ENCODE results near the gene TOP1. TPM values are rescaled to one million over a fixed set of nuclear protein-coding genes. Genes with fewer than 3 reads are reported as not detected.

TOP1 gene
- polyA plus RNA-seq, 1 of the 3 experiments (the other 2 are of a cell fraction) = 11.9 TPM

- no peak overlapping the region for H3K9ac ChIP-seq
- H3K4me1 ChIP-seq (ENCODE audit: control insufficient read depth in 1 of 2, insufficient read depth in 2 of 2, low read depth in 1 of 2, low read length in 1 of 2) = no peaks in the 10 kb centered on the region
- H3K9me2 ChIP-seq = no peaks in the 10 kb centered on the region
- H3K27me3 ChIP-seq (ENCODE audit: insufficient read depth) = no peaks in the 10 kb centered on the region
- H3K36me3 ChIP-seq (replicated peaks in 1 of 2; ENCODE audit: control insufficient read depth in 1 of 2, insufficient read depth in 2 of 2, low read length in 1 of 2) = peaks cover 45 to 92% of the 10 kb centered on the region in 2 experiments
- H3K4me3 ChIP-seq (ENCODE audit: low read depth in 2 of 2, low read length in 1 of 2) = no peak overlapping the region
- TF ChIP-seq RCOR1 (IDR thresholded peaks at IDR 0.05; ENCODE audit: low read length) (no peak), CHD2 (IDR thresholded peaks at IDR 0.05; ENCODE audit: low read length, partially characterized antibody) (no peak), JUND (IDR thresholded peaks at IDR 0.05) (no peak), REST (IDR thresholded peaks at IDR 0.05; ENCODE audit: low read depth, low read length) (no peak), FOXJ3 (CRISPR knock-in tag; IDR thresholded peaks at IDR 0.05) (no peak), FOSL2 (IDR thresholded peaks at IDR 0.05; ENCODE audit: borderline replicate concordance, low read depth) (no peak), GATA2 (CRISPR knock-in tag; IDR thresholded peaks at IDR 0.05) (no peak), EZH2phosphoT487 (IDR thresholded peaks at IDR 0.05; ENCODE audit: borderline replicate concordance, low read depth) (no peak), NFIC (IDR thresholded peaks at IDR 0.05; ENCODE audit: borderline replicate concordance) (no peak), EP300 (IDR thresholded peaks at IDR 0.05; ENCODE audit: borderline replicate concordance in 1 of 2, low read depth in 1 of 2, low read length in 1 of 2) (no peak), FOXM1 (IDR thresholded peaks at IDR 0.05; ENCODE audit: low read depth) (no peak), POLR2AphosphoS5 (IDR thresholded peaks at IDR 0.05; ENCODE audit: low read depth, low read length) (no peak), RFX5 (IDR thresholded peaks at IDR 0.05; ENCODE audit: low read length) (no peak), TCF12 (IDR thresholded peaks at IDR 0.05) (no peak), ZBTB33 (IDR thresholded peaks at IDR 0.05; ENCODE audit: borderline replicate concordance, low read depth) (no peak), TAF1 (IDR thresholded peaks at IDR 0.05; ENCODE audit: borderline replicate concordance, low read depth, low read length) (no peak), SIN3A (IDR thresholded peaks at IDR 0.05; ENCODE audit: borderline replicate concordance, low read depth, low read length) (no peak), CTCF (IDR thresholded peaks at IDR 0.05) (no peak), IRF3 (IDR thresholded peaks at IDR 0.05; ENCODE audit: low read depth, low read length) (no peak), RAD21 (IDR thresholded peaks at IDR 0.05; ENCODE audit: low read length) (no peak)
- POLR2A ChIA-PET = no interaction called here
- H3K9me3 ChIP-seq = no peaks in the 10 kb centered on the region
- no peak overlapping the region for H3K27ac ChIP-seq (ENCODE audit: low read depth in 2 of 2, low read length in 1 of 2)
- no peak for DNase-seq
- H2AFZ ChIP-seq (ENCODE audit: low read depth) = no peak overlapping the region
- H3F3A ChIP-seq (replicated peaks; ENCODE audit: insufficient read depth) = peaks cover 6% of the 10 kb centered on the region
- H3K4me2 ChIP-seq = no peak overlapping the region
- H3K79me2 ChIP-seq (ENCODE audit: insufficient read depth) = no peaks in the 10 kb centered on the region
- H4K20me1 ChIP-seq (ENCODE audit: insufficient read depth) = peaks cover 5% of the 10 kb centered on the region; the same call in 1 of the 2 replicates
- CTCF ChIA-PET = interaction anchor here (1.5 to 7.6 kb wide), 3 partner anchors 10 to 179 kb away, joined by 5 to 112 read pairs (median 67); partner anchors contain the start of gene LPIN3
- 88% methylated on average over 5 of the region's 9 CpGs for WGBS (ENCODE audit: low lambda C conversion rate)
Measured at GRCh38 chr20:41169162-41169690, 140.6 kb downstream of the TOP1 start.
